NCI-H1930 (cell line): ENCODE measurements around the gene TUBA1B.
"Not testable (repeated sequence)": the region's sequence is repeated elsewhere in the genome, so short reads cannot be mapped to it uniquely, and the experiment has no call there.

Experiments used
- DNase-seq, 2 experiments: peaks; one replicate each; lab custom pipeline; 2025; lab: John Stamatoyannopoulos, UW

The TUBA1B gene

DNA sequence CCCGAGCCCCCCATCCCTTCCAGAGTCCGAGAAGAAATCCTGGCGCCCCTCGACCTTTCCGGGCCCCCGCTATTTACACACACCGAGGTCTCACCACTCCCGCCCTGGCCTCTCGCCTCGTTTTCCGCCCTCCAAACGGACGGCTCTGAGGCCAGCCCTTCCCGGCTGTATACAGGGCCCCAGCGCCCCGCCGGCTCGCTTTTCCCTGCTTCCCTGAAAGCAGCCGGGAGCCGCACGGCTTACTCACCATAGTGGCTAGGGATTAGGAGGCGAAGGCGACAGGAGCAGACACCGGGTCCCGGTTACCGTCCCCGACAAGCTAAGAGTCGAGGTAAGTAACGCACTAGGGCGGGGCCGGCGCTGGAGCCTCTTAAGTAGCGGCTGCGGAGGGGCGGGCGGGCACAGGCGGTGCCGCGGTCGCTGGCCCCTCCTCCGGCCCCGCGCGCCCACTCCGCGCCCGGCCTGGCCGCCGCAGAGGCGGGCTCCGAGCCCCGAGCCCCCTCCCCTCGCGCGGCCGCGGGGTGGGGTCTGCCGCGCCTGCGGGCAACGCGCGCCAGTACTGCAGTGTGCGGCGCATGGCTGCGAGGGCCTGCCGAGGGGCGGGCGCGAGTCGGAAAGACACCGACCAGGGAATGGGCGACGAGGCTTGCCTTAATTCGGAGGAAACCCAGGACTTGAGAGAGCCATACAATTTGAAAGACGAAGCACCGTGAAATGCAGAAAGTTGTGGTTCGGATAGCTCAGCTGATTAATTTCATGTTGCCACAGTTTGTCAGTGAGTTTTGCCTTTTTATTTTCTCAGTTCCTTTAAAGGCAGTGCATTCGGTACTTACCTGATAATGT, at the start of gene TUBA1B:
Gene TUBA1B (minus strand): TSS at position 345 of the 843 bp plus-strand sequence. CDS start 95 bp downstream, at position 250.
- peak; percentile 86 to 93 for DNase-seq

DNA sequence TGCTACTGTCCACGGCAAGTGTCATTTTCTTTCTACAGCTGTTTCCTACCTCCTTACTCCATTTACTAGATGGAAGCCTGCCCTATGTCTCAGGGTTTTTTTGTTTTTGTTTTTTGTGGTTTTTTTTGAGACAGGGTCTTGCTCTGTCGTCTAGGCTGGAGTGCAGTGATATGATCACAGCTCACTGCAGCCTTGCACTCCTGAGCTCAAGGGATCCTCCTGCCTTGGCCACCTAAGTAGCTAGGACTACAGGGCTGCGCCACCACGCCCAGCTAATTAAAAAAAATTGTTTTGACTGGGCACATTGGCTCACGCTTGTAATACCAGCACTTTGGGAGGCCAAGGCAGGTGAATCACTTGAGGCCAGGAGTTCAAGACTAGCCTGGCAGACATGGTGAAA, 43.0 kb upstream of the TUBA1B start:
- DNase-seq = no peak

DNA sequence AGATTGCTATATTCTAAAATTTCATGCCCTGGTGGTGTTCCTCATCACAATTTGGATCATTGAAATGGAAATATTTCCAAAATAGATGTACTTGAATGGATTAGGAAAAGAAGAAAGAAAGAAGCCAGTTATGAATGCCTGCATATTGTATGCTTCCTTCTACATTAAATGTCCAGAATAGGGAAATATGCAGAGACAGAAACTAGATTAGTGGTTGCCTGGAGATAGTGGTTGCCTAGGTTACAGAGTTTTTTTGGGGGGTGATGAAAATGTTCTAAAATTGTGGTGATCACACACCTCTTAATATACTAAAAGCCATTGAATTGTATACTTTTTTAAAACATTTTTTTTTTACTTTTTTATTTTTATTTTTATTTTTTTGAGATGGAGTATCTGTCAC, 39.7 kb upstream of the TUBA1B start:
- no peak for DNase-seq

DNA sequence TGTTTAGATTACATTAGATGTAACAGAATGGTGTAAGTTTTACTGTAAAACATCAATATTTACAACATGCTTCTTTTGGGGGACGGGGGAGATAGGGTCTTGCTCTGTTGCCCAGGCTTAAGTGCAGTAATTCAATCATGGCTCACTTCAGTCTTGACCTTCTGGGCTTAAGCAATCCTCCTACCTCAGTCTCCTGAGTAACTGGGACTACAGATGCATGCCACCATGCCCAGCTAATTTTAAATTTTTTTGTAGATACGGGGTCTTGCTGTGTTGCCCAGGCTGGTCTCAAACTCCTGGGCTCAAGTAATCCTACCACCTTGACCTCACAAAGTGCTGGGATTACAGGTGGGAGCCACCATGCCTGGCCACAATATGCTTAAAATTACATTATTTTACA, 33.9 kb upstream of the TUBA1B start:
- no peak for DNase-seq

DNA sequence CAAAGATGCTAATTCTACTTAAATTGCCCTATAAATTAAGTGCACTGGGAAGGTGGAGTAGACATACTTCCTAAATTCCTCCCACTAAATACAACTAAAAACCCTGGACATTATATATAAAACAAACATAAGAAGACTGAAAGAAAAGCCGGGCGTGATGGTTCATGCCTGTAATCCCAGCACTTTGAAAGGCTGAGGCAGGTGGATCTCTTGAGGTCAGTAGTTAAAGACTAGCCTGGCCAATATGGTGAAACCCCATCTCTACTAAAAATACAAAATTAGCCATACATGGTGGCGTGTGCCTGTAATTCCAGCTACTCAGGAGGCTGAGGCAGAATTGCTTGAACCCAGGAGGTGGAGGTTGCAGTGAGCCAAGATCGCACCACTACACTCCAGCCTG, 30.7 kb upstream of the TUBA1B start:
- DNase-seq = not testable (repeated sequence)

DNA sequence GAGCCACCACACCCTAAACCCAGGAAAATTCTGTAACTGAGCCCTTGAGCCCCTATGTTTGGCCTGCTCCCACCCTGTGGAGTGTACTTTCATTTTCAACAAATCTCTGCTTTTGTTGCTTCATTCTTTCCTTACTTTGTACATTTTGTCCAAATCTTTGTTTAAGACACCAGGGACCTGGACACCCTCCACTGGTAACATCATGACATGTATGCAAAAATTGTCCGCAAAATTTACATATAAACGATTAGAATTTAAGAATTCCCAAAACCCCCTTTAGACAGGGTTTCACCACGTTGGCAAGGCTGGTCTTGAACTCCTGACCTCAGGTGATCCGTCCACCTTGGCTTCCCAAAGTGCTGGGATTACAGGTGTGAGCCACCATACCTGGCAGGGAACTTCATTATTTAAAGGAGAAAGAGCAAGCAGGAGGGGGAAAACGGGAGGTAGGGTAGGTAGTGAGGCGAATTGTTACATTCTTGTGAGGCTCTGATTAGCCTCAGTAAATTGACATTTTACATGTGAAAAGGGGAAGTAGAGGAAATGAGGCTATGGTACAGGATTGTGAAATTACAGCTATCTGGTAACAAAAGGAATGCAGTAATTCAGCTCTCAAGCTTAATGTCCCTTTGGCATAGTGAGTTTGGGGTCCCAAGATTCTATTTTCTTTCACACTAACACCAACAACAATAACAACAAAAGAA, 30.0 kb upstream of the TUBA1B start:
- no peak for DNase-seq

DNA sequence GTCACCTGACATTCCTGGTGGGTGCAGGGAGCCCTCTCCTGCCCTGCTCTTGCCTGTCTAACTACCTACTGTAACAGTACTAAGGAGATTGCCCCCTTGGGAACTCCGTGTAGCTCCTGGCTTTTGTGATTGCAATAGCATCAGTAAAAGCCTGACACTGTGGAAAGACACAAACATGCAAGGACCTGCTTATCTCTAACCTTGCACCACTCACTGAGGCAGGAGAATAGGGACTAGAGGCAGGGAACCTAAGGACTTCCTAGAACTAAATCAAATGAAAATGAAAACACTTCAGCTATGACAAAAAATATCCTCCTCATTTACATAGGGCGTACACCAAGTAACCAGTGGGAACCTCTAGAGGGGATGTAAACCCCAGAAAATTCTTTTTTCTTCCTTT, 29.2 kb upstream of the TUBA1B start:
- DNase-seq = peak in 1 of 2 experiments; percentile 12

DNA sequence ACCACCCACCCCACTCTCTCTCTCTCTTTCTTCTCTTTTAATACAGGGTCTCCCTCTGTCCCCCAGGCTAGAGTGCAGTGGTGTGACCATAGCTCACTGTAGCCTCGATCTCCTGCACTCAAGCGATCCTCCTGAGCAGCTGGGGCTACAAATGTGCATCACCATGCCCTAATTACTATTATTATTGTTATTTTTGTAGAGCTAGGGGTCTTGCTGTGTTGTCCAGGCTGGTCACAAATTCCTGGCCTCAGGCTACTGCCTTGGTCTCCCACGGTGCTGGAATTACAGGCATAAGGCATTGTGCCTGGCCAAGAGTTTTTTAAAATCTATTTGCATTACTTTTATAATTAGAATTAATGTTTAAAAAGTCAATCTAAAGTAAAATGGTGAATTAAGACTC, 23.0 kb upstream of the TUBA1B start:
- no peak for DNase-seq

DNA sequence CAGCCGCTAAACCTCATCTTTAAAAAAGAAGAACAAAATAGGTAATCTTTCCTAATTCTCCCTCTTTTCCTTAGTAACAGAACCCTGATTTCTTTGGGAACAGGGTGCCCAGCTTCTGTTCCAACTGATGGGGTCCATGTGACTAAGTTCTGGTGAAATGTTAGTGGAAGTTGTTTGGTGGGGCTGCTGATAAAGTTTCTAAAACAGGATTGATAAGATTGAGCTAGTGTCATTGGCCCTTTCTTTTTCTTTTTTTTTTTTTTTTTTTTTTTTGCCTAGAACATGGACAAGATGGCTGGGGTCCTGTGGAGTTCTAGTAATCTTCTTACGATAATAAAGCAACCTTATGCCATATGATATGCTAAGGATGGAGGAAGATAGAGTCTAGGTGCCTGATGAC, 16.2 kb upstream of the TUBA1B start:
- no peak for DNase-seq

DNA sequence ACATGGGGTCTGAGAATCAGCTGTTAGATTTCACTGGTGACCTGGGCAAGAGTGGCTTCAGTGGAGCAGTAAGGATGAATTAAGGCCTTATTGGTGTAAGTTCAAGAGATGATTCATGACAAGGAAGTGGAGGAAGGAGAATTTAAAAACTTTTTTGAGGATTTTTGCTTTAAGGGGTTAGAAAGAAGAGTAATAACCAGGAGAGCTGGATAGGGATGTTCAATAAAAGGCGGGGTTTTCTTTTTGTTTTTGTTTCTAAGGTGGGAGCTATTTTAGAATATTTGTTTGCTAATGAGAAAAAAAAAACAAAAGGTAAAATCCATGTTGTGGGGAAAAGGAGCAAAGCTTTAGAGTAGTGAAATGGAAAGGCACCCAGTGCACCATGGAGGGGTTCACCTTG, 15.2 kb upstream of the TUBA1B start:
- DNase-seq = no peak

DNA sequence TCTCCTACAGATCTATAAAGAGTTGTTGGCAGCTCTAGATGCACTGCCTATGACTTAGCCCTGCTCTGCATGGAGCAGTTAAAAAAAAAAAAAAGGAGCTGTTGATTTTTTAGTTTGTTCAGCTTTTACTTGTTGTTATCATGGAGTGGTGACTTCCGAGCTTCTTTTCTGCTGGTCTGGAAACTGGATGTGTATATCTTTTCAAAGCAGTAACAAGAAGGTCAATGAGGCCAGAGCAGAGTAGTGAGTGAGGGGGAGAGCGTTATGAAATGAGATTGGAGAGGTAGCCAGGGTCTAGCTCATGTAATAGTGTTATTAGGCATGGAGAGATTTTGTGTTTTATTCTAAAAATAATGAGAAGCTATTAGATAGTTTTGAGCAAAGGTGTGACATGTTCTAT, 13.2 kb upstream of the TUBA1B start:
- DNase-seq = no peak

DNA sequence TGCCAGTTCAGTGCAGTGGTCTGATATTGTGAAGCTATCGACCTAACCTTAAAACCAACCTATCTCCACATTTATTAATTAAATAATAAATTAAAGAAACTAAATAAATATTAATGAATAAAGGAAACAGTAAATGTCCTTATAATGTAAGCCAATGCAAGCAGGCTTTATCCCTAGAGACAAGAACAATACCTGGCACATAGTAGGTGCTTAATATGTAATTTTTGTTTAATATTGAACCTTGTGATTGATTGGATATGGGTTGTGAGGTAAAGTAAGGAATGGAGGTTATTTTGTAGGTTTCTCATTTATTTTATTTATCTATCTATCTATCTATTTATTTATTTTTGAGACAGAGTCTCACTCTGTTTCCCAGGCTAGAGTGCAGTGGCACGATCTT, 7.8 kb upstream of the TUBA1B start:
- no peak for DNase-seq

DNA sequence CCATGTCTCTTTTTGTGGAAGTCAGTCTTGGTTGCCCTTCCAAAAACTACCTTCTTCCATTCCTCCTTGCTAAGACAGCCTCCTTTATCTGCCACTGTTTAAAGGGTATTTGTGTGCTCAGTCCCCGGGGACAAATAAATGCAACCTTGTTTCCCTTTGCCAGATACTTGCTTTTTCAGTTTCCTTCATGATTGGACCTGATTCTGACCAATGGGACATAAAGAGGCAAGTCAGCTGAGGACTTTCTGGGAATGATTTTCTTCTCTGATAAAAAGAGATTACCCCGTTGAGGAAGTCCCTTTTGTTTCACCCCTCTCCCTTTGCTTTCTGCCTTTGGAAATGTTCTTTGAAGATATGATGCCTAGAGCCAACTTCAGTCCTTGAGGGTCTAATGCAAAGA, 7.4 kb upstream of the TUBA1B start:
- DNase-seq = no peak

DNA sequence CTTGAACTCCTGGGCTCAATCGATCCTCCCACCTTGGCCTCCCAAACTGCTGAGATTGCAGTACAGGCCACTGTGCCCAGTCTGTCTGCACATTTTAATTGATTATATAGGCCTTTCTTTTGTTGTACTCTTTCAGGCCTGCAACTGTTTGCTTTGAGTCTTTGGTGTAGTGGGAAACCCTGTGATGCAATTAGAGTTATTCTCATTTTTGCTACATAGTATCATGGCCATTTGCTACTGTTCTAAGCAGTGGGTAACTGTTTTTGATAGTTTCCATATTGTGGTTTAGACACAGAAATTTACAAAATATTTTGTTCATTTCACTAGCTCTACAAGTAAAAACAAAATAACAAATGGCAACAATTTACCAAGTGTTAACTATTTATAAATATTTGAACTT, 6.3 kb upstream of the TUBA1B start:
- no peak for DNase-seq

DNA sequence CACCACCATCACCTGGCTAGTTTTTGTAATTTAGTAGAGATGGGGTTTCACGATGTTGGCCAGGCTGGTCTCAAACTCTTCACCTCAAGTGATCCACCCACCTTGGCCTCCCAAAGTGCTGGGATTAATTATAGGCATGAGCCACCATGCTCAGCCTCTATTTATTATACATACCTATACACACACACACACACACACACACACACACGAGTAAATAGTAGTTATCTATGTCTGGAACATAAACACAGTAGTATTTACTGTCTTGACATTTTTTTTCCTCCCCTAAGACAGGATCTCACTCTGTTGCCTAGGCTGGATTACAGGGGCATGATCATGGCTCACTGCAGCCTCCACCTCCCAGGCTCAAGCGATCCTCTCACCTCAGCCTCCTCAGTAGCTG, 5.8 kb upstream of the TUBA1B start:
- DNase-seq = not testable (repeated sequence)

DNA sequence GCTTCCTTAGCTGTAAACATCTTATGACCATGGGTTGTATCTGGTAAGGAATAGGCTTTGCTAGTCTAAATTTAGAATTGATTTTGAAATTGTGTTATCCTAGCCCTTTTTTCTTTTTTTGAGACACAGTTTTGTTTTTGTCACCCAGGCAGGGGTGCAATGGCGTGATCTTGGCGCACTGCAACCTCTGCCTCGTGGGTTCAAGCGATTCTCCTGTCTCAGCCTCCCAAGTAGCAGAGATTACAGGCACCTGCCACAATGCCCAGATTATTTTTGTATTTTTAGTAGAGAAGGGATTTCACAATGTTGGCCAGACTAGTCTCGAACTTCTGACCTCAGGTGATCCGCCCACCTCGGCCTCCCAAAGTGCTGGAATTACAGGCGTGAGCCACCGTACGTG, 2.4 kb upstream of the TUBA1B start:
- no peak for DNase-seq

DNA sequence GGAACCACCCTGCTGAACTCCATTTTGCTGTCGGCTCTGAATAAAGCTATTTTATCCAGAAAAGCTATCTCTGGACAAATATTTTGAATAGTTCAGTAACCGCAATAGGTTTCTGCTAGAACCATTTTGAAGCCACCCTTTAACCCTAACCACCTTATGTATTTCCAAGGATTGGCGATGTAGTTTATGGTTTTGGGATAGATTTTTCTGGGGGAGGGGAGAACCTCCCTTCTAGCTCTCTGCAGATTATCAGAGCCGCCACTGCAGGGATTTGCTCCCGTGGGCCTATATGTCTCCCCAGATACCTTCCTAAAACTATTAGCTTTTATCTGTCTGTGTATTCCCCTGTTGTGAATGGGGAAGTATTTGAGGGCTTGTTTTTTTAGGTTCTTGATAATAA, 1.8 kb upstream of the TUBA1B start:
- no peak for DNase-seq

DNA sequence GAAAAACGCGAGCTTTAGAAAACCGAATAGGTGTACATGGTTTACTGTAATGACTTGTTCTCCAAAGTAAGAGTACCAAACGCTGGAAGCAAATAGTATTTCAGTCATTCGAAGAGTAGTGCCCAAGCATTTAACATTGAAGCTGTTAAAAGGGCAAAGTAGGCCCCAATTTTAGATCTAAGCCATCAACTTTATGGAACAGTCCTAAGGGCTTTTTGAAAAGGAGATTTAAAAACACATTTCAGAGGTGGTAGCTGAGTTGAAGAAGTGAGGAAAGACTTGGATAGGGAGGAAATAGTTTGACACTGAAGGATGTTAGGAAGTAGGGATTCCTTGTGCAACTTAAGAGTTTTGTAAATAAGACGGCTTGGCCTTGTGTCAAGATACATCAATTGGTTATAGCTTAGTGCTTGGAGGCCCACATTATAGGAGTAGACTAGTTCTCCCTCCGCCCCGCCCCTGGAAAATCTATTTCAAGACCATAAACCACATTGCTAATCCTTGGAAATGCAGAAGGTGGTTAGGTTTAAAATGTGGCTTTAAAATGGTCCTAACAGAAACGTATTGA, 783 bp upstream of the TUBA1B start:
- DNase-seq = no peak

DNA sequence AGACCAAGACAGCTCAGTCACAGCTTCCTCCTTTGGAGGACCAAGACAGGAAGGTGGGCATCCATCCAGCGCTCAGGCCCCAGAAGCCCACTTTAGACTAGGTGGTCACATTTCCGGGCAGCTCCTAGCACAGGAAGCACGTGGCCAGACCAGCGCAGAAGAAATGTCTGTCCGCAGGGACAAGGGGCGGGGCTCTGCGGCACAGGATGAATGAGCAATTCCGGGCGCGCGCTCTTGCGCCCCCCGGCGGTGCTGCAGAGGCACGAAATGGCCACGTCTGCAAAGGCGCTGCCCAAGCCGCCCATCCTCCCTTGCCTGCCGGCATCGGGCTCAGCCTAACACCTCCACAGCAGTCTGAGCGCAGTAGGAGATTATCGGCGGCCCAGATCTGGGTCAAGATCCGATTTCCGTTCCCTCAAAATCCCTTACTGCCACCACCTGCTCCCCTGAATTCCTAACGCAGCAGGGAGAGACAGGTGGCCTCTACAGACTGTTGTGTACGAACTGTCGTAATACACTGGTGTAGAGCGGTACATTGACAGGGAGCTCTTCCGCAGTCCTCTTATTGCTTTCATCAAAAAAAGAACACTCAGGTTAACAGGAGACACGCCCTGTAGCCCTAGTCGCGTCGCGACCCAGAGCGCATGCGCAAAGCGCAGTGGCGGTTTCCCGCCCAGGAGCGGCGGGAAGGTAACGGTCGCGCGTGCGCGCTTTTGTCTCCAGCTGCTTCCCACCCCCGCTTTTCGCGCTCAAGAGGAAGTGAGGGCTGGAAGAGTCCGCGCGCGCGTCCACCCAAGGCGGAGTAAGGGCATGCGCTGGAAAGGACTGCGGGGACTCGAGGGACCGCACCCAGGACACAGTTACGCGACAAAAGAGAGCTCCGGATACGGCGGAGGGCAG, 794 bp downstream of the TUBA1B start:
- peak; percentile 84 to 93 for DNase-seq

DNA sequence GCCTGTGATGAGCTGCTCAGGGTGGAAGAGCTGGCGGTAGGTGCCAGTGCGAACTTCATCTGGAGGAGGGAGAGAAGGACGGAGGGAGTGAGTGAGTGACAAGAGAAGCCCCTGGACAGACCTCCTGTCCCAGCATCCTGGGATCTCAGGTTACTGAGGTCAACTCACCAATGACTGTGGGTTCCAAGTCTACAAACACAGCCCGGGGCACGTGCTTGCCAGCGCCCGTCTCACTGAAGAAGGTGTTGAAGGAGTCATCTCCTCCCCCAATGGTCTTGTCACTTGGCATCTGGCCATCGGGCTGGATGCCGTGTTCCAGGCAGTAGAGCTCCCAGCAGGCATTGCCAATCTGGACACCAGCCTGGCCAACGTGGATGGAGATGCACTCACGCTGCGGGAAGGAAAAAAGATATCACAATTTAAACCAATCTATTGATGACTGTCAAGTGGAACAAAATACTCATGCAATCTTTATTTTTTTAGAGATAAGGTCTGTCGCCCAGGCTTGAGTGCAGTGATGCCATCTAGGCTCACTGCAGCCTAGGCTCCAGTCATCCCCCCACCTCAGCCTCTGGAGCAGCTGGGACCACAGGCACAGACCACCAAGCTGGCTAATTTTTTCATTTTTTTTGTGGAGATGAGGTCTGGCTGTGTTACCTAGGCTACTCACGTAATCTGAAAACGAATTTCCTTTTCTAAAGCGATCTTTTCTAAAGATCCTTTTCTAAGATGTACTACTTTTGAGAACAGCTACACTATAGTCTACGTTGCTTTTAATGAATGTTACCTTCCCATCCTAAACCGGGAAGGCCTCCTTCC, 1.7 kb downstream of the TUBA1B start:
- DNase-seq = no peak

DNA sequence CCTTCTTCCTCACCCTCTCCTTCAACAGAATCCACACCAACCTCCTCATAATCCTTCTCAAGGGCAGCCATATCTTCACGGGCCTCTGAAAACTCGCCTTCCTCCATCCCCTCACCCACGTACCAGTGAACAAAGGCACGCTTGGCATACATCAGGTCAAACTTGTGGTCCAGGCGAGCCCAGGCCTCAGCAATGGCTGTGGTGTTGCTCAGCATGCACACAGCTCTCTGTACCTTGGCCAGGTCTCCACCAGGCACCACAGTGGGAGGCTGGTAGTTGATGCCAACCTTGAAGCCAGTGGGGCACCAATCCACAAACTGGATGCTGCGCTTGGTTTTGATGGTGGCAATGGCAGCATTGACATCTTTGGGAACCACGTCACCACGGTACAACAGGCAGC, 3.2 kb downstream of the TUBA1B start:
- not testable (repeated sequence) for DNase-seq
